Small intestine (tissue), 7 donors: Measurements from ENCODE around the gene REL. TPM values are rescaled to one million over a fixed set of nuclear protein-coding genes. Genes with fewer than 3 reads are reported as not detected.
A peak's percentile ranks its signal among the peaks of the same experiment; 100 is the strongest.

Source experiments
- DNase-seq, 2 donors: peaks; one replicate each; pipeline versions ENCODE4 v3.0.0 to v3.0.0-alpha.2; 2013
- FAIRE-seq: peaks from 2 replicates; lab custom pipeline; 2012; peaks lifted over from hg19 to GRCh38; lab: Jason Lieb, UNC
- H3K27ac ChIP-seq, 3 donors: one replicate each; pipeline ENCODE4 v1.5.1; 2013; ENCODE audit warnings: low read length in 2 of 3, mild to moderate bottlenecking in 2 of 3, control low read depth in 1 of 3, inconsistent platforms in 1 of 3, low read depth in 1 of 3, moderate library complexity in 1 of 3
- H3K27me3 ChIP-seq, 3 donors: one replicate each; pipeline ENCODE4 v1.6.1; 2013; ENCODE audit warnings: low read length in 3 of 3, inconsistent platforms in 1 of 3; ENCODE audit not compliant: control insufficient read depth in 3 of 3, insufficient read depth in 3 of 3
- H3K36me3 ChIP-seq, 3 donors: one replicate each; pipeline ENCODE4 v1.6.1; 2013; ENCODE audit warnings: low read length in 3 of 3, inconsistent platforms in 1 of 3, low read depth in 1 of 3, mild to moderate bottlenecking in 1 of 3, moderate library complexity in 1 of 3; ENCODE audit not compliant: control insufficient read depth in 3 of 3, insufficient read depth in 2 of 3
- H3K4me1 ChIP-seq, 3 donors: one replicate each; pipeline ENCODE4 v1.6.1; 2013; ENCODE audit warnings: low read length in 2 of 3, inconsistent platforms in 1 of 3, low read depth in 1 of 3, mild to moderate bottlenecking in 1 of 3, moderate library complexity in 1 of 3; ENCODE audit not compliant: control insufficient read depth in 3 of 3, insufficient read depth in 2 of 3
- H3K4me3 ChIP-seq, 3 donors: one replicate each; pipeline ENCODE4 v1.5.1; 2013; ENCODE audit warnings: low read length in 3 of 3, control low read depth in 1 of 3, inconsistent platforms in 1 of 3, low read depth in 1 of 3, mild to moderate bottlenecking in 1 of 3, moderate library complexity in 1 of 3
- H3K9me3 ChIP-seq, 2 donors: one replicate each; pipeline ENCODE4 v1.6.1; 2013; ENCODE audit warnings: low read depth in 1 of 2, low read length in 1 of 2; ENCODE audit not compliant: control insufficient read depth in 2 of 2, insufficient read depth in 1 of 2
- WGBS, 3 donors: extraction: QIAGEN DNeasy Blood & Tissue Kit; methylation state at CpG; one replicate each; pipeline ENCODE4 v1.1.7; 2013; 5-methylcytosine and 5-hydroxymethylcytosine counted together
- polyA plus RNA-seq, 4 donors: library from polyadenylated mRNA; stranded (reverse) in 3 of 4; unstranded in 1 of 4; fragments of 200-250 nt in 3 of 4; fragments of 120-200 nt in 1 of 4; gene quantifications; one replicate each; pipeline versions ENCODE4 v1.2.1 to v1.2.3, GENCODE V29; 2013
- donor health status: healthy with polysubstance abuse.
- donor health status: control.
- donor health status: control.
- donor health status: Bipolar disorder and iron deficiency.
- donor health status: healthy.

REL gene
- polyA plus RNA-seq, 4 donors = 0.81 to 10.3 (median 2.9) TPM

- no peaks in the 10 kb centered on the region for H3K4me1 ChIP-seq
- no peak overlapping the region for H3K4me3 ChIP-seq
- FAIRE-seq = no peak
- 43 to 75% (median 56%) methylated on average over 2 of the region's 2 CpGs for WGBS, 3 donors
- no peaks in the 10 kb centered on the region for H3K27me3 ChIP-seq
- peaks cover 2 to 35% (median 4%) of the 10 kb centered on the region in 3 donors for H3K36me3 ChIP-seq
- no peak for DNase-seq
- H3K27ac ChIP-seq = no peak overlapping the region
- H3K9me3 ChIP-seq = no peaks in the 10 kb centered on the region
Observed at GRCh38 chr2:60954139-60954538, 72.8 kb downstream of the REL start.

DNA sequence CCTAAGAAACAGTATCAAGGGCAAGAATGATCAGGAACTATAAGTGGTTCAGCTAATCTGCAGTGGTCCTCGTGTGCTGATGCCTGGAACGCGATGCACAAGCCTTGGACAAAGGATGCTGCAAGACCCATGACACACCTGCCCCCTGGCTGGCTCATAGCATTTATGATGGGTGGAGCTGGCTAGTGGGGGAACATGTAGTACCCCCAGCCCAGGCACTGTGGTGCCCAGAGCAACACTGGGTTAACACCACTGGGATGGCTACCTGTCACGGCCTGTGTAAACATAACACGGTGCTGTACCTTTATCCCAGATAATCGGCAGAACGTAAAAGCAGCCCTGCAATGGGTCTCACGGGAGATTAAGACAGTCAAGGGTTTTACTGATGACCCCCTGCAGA is 75.8 kb downstream of the REL start:
- H3K4me3 ChIP-seq = no peak overlapping the region
- no peak for DNase-seq
- no peaks in the 10 kb centered on the region for H3K4me1 ChIP-seq
- WGBS, 3 donors = 87 to 92% (median 87%) methylated on average over 8 of the region's 8 CpGs
- H3K27ac ChIP-seq = no peak overlapping the region
- H3K36me3 ChIP-seq = peaks cover 2 to 33% (median 9%) of the 10 kb centered on the region in 3 donors
- FAIRE-seq = no peak
- H3K9me3 ChIP-seq = no peaks in the 10 kb centered on the region
- no peaks in the 10 kb centered on the region for H3K27me3 ChIP-seq

- H3K27ac ChIP-seq = no peak overlapping the region
- FAIRE-seq = no peak
Observed at GRCh38 chr2:60957643-60958042, 76.3 kb downstream of the REL start.

GRCh38 chr2:60958361-60958760 is 77.0 kb downstream of the REL start:
- Histone ChIP-seq H3K36me3 (peaks cover 2 to 30% (median 7%) of the 10 kb centered on the region in 3 donors), H3K4me1 (no peaks in the 10 kb centered on the region), H3K4me3 (no peak overlapping the region), H3K27me3 (no peaks in the 10 kb centered on the region), H3K9me3 (no peaks in the 10 kb centered on the region), H3K27ac (peak overlapping the region in 1 of 3 donors; percentile 37)
- WGBS, 3 donors = 87 to 99% (median 95%) methylated on average over 3 of the region's 3 CpGs
- DNase-seq = no peak
- no peak for FAIRE-seq

More at GRCh38 chr2:60957643-60958042, 76.3 kb downstream of the REL start:
- DNase-seq = peak; percentile 14 to 29
- 61 to 83% (median 69%) methylated on average over 5 of the region's 5 CpGs for WGBS, 3 donors
- Histone ChIP-seq H3K4me1 (no peaks in the 10 kb centered on the region), H3K27me3 (no peaks in the 10 kb centered on the region), H3K4me3 (no peak overlapping the region), H3K9me3 (no peaks in the 10 kb centered on the region), H3K36me3 (peaks cover 2 to 31% (median 9%) of the 10 kb centered on the region in 3 donors)

DNA sequence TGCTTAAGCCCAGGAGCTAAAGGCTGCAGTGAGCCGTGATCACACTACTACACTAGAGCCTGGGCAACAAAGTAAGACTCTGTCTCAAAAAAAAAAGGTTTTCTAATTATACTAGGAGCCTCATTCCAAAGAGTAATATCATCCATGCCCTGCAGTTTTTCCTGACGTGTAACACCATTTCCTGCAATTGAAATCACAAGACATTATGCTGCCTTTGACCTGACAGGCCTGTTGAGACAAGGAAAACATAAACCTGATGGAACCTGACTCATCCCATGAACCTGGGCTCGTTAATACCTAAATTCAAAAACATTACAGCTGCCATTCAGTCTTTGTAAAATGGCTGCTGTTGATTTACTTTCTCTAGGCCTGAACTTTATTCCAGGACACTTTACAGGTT is 77.4 kb downstream of the REL start:
- no peak for FAIRE-seq
- DNase-seq = peak in 1 of 2 donors; percentile 55
- 76 to 82% (median 77%) methylated on average over 3 of the region's 3 CpGs for WGBS, 3 donors

GRCh38 chr2:60959501-60959900 is 78.1 kb downstream of the REL start:
- Histone ChIP-seq H3K4me3 (no peak overlapping the region), H3K27ac (peak overlapping the region in 1 of 3 donors; percentile 59)

More for the DNA sequence above, 77.4 kb downstream of the REL start:
- peak overlapping the region in 1 of 3 donors; percentile 59 for H3K27ac ChIP-seq
- no peaks in the 10 kb centered on the region for H3K9me3 ChIP-seq
- no peaks in the 10 kb centered on the region for H3K27me3 ChIP-seq
- H3K36me3 ChIP-seq = peaks cover 2 to 30% (median 6%) of the 10 kb centered on the region in 3 donors
- H3K4me3 ChIP-seq = no peak overlapping the region
- no peaks in the 10 kb centered on the region for H3K4me1 ChIP-seq

GRCh38 chr2:60960706-60961105 is 79.3 kb downstream of the REL start:
- no peaks in the 10 kb centered on the region for H3K9me3 ChIP-seq
- peaks cover 4 to 21% (median 4%) of the 10 kb centered on the region in 3 donors for H3K36me3 ChIP-seq
- DNase-seq = no peak
- FAIRE-seq = no peak
- H3K4me3 ChIP-seq = no peak overlapping the region
- 93 to 100% (median 97%) methylated on average over 1 of the region's 1 CpG for WGBS, 3 donors
- H3K4me1 ChIP-seq = no peaks in the 10 kb centered on the region
- no peak overlapping the region for H3K27ac ChIP-seq
- no peaks in the 10 kb centered on the region for H3K27me3 ChIP-seq

More at GRCh38 chr2:60959501-60959900, 78.1 kb downstream of the REL start:
- DNase-seq (no peak), FAIRE-seq (no peak)
- H3K36me3 ChIP-seq = peaks cover 2 to 27% (median 4%) of the 10 kb centered on the region in 3 donors
- no peaks in the 10 kb centered on the region for H3K9me3 ChIP-seq
- no peaks in the 10 kb centered on the region for H3K4me1 ChIP-seq
- 92 to 94% (median 93%) methylated on average over 7 of the region's 7 CpGs for WGBS, 3 donors
- H3K27me3 ChIP-seq = no peaks in the 10 kb centered on the region

GRCh38 chr2:60961457-60961856 is 80.1 kb downstream of the REL start:
- no peaks in the 10 kb centered on the region for H3K9me3 ChIP-seq
- H3K4me3 ChIP-seq = no peak overlapping the region
- FAIRE-seq = no peak
- no peaks in the 10 kb centered on the region for H3K27me3 ChIP-seq
- H3K4me1 ChIP-seq = no peaks in the 10 kb centered on the region
- H3K36me3 ChIP-seq = peaks cover 2 to 19% (median 4%) of the 10 kb centered on the region in 3 donors
- WGBS, 3 donors = 87 to 96% (median 88%) methylated on average over 4 of the region's 4 CpGs
- H3K27ac ChIP-seq = no peak overlapping the region
- DNase-seq = no peak

DNA sequence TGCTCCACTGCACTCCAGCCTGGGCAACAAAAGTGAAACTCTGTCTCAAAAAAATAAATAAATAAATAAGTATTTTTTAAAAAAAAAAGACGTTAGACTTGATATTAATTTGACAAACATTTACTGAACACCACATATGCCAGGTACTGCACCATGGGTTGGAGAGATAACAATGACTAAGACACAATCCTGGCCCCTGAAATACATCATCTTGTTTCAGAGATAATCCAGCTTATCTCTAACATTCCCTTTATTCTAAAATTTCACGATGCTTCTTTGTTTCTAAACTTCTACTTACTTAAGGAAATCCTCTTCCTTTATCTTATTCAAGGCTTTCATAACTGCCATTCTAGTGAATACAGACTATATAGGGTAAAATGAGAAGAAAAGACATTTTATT is 81.2 kb downstream of the REL start:
- DNase-seq = no peak
- Histone ChIP-seq H3K4me1 (no peaks in the 10 kb centered on the region), H3K27ac (no peak overlapping the region), H3K9me3 (no peaks in the 10 kb centered on the region), H3K4me3 (no peak overlapping the region), H3K36me3 (peaks cover 2 to 14% (median 4%) of the 10 kb centered on the region in 3 donors), H3K27me3 (no peaks in the 10 kb centered on the region)
- FAIRE-seq = no peak
- WGBS, 3 donors = 69 to 81% (median 81%) methylated on average over 2 of the region's 2 CpGs
